HG03439 (cell line): ENCODE results near the gene OVCA2.
"Not testable (repeated sequence)": the region's sequence is repeated elsewhere in the genome, so short reads cannot be mapped to it uniquely, and the experiment has no call there.

Source experiments
- ATAC-seq: cut with Tn5 transposase; IDR thresholded peaks from one replicate; pipeline ENCODE4 v1.9.1; 2021; ENCODE audit warnings: mild to moderate bottlenecking, moderate library complexity; ENCODE audit not compliant: unreplicated experiment

The OVCA2 gene

DNA sequence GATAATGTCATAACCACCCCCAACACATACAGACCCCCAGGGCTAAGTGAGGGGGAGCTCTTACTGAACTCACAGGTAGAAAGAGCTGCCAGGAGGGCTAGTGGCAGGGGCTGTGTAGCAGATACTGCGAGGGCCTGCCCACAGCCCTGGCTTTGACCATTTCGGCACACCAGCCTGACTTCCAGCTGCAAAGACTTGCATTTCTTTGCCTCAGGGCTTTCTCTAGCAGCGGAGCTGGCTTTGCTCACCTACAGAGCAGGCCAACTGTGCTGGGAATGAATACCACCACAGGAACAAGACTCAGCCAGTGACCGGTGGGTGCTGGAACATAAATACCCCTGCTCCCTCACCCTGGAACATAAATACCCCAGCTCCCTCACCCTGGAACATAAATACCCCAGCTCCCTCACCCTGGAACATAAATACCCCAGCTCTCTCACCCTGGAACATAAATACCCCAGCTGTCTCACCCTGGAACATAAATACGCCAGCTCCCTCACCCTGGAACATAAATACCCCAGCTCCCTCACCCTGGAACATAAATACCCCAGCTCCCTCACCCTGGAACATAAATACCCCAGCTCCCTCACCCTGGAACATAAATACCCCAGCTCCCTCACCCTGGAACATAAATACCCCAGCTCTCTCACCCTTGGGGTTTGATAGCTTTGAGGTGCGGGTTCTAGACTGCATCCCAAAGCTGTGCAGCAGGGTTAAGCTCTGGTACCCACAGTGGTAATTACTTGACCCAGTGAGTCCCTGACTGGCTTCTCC, 28.4 kb upstream of the OVCA2 start:
- not testable (repeated sequence) for ATAC-seq

DNA sequence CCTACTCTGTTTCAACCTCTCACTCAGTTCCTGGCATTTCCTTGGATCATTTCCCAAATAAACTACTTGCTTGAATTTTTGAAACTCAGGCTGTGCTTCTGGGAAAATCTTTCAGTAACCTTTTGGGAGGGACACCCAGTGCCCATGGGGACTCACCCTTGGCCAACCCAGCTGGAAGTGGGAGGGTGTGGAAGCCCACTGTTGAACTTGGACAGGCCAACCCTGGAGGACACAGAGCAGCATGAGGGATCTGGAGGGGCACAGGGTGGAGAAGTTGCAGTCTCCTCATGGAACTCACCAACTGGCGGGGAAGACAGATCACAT, 27.9 kb upstream of the OVCA2 start:
- no peak for ATAC-seq

DNA sequence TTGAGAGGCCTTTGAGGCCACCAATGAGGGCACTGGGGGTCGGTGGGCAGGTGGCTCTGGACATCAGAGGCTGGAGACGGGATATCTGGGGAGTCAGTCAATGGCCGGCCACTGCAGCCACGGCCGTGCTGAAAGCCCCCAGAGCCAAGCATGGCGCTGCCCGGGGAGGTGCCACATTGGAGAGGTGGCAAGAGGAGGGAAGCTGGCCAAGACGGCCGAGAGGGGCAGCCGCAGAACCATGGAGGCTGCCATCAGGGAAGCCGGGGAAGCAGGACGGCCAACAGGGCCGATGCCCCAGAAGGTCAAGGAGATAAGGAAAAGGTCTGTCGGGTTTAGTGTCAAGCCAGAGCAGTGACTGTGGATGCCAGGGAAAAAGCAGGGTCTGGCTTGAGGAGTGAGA, 26.5 kb upstream of the OVCA2 start:
- no peak for ATAC-seq

DNA sequence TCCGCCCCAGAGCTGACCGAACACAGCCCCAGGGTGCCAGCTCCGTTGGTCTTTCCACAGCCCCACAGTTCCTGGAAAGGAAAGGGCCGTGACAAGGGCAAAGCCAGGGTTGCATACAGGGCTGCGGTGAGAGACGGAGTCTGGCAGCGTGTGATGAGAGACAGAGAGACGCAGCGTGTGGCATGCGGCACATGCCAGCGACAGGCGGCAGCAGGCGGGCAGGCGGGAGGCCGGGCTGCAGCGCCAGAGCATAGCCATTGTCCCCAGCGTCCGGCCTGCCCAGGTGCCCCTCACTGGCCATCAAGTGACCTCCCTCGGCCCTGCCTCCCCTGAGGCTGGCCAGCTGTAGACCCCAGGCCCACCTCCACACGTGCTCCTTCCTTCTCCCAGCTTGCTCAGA, 25.3 kb upstream of the OVCA2 start:
- ATAC-seq = no peak

DNA sequence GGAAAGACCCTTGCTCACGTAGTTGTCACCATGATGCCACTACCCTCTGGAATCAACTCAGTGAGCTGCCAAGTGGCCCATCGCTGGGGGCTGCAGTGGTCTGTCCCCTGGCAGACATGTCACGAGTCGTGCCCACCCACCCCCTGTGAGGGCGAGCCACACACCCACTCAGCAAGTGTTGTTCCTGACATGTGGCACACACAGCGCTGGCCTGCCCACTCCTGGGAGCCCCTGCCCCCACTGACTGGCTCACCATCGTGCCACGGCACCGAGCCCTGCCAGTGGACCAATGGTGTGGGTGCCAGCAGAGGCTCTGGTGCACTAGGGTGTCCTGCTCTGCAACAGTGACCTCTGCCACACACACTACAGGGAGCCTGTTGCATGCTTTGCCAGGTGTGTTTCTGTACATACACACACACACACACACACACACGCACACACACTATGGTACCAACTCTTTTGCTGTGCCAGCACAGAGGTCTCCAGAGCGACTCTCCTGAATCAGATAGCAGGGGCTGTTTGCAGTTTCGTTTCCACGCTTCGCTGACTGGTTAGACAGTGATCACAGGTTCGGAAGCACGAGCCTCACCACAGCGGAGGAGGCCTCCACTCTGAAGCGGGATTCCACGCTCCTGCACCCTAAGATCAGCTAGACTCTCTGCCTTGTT, 24.4 kb upstream of the OVCA2 start:
- ATAC-seq = no peak

DNA sequence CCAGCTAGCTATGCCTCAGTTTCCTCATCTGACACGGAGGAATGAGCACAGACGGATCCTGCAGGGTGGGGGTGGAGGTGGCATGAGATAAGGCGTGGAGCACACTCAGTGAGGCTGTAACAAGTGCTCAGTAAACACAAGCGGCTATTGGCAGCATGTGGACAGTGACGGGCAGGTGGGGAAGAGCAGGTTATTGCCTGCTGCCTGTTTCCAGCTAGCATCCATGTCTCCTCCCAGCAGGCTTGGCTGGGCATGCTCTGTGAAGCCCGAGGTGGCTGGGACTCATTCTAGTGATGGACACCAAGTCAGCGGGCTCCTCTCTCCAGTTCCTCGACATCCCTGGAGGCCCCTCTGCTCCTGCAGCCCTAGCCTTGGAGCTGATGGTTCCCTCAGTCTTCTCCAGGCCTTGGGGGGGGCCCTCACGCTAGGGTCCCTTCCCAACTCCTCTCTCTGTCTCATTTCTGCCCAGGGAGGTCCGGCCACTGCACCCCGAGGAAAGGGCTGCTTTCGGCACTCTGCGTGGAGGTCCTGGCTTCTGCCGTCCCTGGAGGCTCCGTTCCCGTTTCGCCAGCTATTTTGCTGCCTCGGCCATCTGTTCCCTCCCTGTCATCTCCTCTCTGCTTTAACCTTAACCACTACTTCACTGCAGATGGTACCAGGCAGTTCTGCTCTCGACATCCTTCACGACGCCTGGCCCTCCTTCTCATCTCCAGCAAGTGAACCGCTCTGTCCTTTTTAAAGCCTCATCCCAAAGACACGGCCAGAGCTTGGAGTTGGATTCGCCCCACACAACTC, 22.9 kb upstream of the OVCA2 start:
- no peak for ATAC-seq

DNA sequence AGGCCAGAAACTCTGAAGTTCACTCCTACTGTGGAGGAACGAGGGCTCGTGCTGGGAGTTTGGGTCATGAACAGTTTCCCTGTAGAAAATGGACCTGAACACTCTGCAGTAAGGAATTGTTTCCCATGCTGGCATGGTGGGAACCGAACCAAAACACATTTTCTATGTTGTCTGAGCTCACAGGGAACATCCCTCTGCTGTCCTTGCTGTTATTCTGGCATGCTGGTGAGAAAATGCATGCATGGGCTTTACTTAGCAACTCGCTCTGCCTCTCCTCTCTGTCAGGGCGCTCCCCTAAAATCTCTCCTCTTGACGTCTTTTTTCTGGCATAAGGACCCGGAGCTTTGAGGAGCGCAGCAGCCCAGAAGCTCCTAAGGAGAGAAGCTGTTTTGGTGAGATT, 22.1 kb upstream of the OVCA2 start:
- ATAC-seq = no peak

DNA sequence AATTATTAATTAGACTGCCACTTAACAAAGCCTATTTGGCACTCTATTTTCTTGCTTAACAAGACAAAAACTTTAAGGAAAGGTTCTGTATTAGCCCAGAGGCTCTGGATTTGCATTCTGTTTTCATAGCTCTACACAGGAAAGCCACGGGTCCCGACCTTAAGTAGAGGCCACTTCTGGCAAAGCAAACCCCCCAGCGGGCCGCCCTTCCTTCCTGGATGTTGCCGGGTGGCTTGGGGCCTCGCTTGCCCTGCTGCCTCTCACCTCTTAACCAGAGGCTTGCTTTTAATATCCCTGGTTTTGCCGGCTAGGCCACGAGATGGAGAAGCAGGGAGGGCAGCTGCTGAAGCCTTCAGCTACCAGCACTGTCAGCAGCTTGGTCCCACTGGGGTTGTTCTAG, 21.1 kb upstream of the OVCA2 start:
- no peak for ATAC-seq

DNA sequence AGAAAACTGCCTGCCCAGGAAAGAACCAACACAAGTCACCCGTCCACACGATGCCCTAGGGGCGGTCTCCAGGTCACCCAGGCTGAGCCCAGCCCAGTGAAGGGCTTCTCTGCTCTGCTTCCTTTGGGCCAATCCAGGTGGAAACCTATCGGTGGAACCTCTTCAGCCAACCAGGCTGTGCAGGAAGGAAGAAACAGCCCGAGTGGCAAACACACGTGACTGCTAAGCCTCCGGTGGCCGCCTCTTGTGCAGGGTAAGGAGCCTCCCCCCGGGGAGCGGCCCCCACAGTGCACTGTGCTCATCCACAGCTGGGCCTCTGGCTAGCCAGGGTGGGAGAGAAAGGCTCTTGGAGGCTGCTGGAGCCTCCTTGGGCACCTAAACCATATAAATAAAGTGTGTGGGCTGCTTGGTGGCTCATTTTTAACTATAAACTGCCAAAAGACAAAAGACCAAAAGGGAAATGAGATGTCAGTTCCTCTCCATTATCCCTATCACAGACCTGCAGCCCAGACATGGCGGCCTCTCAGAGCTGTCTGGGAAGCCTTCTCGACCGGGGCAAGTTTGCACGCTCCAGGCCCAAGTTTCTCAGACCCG, 19.1 kb upstream of the OVCA2 start:
- ATAC-seq = no peak

DNA sequence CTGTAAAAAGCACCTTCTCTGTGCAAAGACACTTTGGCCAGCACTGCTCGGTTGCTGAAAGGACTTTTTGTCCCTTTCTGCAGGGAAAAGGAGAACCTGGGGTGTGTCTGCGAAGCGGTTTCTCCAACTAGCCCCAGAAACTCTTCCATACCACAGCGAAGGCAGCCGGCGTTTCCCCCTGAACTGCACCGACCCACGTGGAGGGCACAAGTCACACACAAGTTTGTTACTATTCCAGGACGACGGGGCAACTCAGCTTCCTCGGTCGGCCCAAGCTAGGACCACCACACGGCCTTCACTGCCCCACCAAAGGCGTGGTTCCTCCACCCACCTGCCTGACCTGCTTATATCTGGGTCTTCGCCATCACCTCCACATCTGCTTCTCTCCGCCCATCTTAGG, 18.6 kb upstream of the OVCA2 start:
- ATAC-seq = no peak

DNA sequence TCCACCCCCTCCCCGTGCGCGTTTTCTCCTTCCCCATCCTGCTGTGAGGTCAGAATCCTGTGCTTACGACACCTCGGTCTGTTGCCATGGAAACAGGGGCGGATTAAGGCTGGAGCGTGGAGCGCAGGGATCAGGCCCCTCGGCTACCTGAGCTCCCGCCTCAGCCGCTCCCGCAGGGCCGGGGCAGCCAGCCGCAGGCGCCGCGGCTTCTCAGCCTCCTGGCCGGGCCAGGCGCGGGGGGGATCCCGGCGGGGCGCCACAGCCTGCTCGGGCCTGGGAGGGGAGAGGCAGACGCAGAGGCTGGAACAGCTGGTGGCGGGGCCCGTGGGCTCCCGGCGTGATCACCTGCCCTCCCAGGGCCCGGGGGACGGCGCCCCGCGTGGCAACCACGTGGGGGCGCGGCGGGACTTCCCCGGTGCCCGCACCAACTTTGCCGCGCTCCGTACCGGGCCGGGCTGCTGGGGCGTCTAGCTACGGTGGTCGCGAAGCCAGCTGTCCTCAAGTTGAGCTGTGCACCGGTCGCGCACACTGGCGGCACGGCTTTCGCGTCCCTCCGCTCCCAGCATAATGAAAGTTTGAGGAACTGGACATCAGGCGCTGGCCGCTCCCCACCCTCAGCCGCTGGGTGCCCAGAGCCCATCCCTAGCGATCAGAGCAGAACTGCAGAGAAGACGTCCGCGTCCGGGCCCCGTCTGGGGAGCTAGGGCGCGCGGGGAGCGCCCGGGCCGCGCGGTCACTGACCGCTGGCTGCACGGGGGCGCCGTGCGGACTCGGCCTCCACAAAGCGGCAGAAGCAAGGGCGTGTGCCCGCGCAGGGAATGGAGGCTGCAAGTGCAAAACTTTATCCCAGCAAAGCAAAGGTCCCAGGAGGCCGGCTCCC, 17.9 kb upstream of the OVCA2 start:
- ATAC-seq = no peak

DNA sequence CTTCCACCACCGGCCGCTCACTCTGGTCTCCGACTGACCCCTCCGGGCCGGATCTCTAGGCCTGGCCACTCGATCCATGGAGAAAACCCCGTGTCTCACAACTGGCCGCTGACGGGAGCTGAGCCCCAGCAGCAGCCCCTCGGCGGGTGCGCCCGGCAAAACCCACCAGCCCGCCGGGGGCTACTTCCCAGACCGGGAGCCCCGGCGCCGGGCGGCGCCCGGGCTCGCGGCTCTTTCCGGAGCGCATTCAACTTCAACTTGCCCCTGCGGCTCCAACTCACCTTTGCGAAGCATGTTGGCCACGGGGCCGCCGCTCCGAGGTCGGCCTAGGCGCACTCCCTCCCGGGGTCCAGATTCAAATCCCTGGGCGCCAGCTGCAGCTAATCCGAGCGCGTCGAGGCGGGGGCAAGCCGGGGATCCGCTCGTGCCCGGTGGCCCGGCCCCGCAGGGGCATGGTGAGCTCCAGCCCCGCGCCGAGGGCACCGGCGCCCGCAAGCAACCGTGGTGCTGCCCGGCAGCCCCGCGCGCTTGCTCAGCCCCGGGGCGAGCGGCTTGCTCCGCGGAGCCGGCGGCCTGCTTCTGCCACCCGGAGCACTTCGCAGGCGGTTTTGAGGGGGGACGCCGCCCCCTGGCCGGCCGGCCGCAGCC, 17.1 kb upstream of the OVCA2 start:
- ATAC-seq = no peak

DNA sequence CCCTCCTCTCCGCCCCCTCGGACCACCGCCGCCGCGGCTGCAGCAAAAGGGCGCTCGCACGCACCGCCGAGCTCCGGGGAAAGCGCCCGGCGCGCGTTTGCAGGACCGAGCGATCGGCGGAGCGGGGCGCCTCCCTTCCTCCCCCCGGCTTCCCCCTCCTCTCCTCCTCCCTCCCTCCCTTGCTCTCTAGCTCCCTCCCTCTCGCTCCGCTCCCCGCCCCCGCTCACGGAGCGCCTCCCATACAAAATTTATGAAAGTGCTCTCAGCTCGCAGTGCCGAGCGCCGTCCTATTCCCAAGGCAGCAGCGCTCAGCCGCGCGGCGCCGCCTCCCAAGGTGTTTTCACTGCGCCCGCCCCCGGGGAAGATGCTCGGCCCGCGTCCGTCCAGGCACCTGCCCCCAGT, 16.6 kb upstream of the OVCA2 start, which contains the start of gene RTN4RL1:
TSS of gene RTN4RL1 (minus strand) at position 115 of the 402 bp plus-strand sequence. CDS start 469 bp downstream, outside the sequence.
- no peak for ATAC-seq

DNA sequence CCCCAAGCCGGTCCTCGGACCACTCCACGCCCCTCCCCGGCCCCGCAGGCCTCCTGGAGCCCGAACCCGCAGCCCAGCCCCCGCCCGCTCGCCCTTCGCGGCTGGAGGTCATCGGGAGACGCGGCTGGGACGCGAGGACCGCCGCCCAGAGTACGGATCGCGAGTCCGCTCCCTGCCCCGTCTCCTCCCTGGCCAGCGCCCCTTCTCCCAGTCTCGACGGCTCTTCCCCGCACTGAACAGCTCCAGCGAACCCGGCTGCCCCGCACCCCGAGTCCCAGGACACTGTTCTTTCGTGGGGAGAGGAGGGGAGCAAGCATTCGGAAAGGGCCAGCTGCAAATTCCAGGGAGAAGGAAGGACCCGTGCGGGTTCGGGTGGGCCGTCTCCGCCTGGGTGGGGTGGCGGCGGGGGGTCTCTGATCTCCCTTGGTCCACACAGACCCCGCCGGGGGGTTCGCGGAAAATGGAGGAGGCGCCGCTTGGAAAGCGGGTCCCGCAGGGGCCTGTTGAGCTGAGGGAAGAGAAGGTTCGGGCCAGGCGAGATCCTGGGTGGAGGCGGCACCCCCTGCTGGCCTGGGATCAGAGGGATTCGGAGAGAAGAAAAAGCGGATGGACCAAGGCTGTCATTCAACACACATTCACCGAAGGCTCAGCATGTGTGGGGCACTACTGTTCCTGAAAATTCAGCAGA, 16.1 kb upstream of the OVCA2 start:
- no peak for ATAC-seq

DNA sequence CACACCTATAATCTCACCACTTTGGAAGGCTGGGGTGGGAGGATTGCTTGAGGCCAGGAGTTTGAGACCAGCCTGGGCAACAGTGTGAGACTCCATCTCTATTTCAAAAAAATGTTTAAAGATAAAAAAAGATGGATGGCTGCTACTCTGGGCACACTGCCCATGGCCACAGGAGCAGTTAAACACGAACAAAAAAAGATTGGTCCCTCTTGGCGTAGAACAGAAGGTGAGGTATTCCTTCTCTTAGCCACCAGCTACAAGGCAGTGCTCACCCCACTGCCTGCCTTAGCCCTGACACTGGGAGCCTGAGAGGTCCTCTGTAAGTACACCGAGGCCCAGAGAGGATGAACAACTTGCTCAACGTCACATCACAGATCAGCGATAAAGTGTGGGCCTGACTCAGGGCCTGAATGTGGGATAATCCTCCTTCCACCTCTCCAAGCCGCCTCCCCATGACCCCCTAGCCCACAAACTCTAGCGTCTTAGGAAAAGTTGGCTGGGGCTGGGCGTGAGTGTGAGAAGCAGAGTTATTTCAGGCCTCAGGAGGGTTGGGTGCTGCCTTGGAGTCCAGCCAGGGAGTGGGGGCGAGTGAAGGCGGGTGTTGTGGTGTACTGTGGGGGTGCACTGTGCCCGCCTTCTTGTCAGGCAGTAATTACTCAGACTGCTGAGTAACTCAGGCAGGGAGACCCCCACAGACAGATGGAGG, 14.1 kb upstream of the OVCA2 start:
- ATAC-seq = no peak

DNA sequence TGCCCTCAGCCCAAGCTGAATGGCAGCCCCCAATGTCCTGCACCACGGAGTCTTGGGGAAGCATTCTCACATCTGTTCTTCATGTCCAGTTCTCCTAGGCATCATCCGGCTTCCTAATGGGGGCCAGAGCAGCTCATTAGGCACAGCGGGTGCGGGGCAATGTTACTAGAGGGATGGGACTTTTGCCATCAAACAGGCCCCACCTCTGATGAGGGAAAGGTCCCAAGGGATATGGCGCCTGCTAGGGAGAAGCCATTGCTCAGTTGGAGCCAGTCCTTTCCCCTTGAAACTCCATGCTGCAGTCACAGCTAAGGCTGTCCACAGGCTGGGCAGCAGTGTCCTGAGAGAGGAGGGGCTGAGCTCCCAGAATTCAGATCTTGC, 13.6 kb upstream of the OVCA2 start:
- no peak for ATAC-seq

DNA sequence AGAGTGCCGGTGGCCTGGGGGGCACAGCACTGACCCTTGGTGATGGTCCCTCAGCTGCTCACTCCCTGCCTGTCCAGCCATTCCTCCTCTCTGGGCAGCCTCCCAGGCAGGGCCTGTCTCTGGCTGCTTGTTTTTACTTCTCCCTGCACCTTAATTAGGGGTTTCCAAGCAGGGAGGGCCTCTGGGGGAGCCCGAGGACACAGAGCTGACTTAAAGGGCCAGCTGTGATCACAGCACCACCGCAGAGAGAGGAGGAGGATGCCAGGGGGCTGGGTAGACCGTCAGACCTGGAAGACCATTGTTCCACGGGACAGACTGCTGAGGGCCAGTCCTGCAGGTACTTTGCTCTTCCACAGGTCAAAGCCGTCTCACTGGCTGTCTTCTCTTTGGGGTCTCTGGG, 13.1 kb upstream of the OVCA2 start:
- no peak for ATAC-seq

DNA sequence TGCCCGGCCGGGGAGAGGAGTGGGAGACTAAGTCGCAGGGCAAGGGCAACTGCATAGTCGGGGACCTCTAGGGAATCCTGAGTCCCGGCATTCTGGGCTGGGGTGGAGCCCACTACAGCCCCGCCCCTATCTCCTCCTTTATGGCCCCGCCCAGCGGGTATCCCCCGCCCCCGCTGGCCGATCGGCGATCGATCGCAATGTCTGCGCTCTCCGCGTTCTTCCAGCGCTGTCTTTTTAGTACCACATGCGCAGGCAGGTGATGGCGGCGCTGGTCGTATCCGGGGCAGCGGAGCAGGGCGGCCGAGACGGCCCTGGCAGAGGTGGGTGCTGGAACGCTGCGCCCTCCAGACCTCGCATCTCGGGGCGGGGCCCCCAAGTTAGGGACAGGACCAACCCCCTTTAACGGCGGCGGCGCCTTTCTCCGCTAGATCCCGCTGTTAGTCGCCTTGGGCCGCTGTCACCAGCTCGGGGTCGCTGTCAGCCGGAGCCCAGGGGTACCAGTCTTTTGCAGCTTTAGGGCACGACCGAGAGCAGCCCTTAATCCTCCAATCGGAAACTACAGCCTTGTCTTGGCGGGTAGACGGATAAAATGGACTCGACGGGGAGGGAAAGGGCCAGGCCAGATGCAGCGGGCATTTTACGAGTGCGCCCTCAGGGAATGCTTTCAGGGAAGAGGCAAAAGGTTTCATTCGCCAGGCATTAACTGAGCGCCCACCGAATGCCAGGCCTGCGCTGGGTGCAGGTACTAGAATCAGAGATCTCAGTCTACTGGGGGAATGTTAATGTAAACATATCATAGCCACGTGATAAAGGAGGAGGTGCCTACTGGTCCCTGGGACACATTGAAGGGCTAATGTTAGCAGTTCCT, 11.7 kb upstream of the OVCA2 start, which contains the start of gene DPH1:
TSS of gene DPH1 (plus strand) at position 243 of the 868 bp plus-strand sequence. CDS start at position 260, 17 bp downstream.
- peak; percentile 65 for ATAC-seq
